Lower leg skin (tissue), 3 donors: Measurements from ENCODE around the gene SIGLEC14.

Experiments
- CTCF ChIP-seq, 3 donors: fragments of 450-650 bp; IDR thresholded peaks; one replicate each; pipeline ENCODE4 v1.5.1; 2016; ENCODE audit warnings: antibody characterized with exemption in 3 of 3, mild to moderate bottlenecking in 3 of 3, moderate library complexity in 2 of 3
- POLR2A ChIP-seq, 2 donors: fragments of 450-650 bp; IDR thresholded peaks; one replicate each; pipeline ENCODE4 v1.6.1; 2016 to 2017; ENCODE audit warnings: antibody characterized with exemption in 2 of 2, mild to moderate bottlenecking in 1 of 2, moderate library complexity in 1 of 2

GRCh38 chr19:51595190-51596175 is 51.1 kb downstream of the SIGLEC14 start:
- TF ChIP-seq CTCF (IDR thresholded peaks at IDR 0.05), result no peak
- no peak for TF ChIP-seq POLR2A (IDR thresholded peaks at IDR 0.05)
